ENCODE data around the gene MMP11.
"Not testable (repeated sequence)": the region's sequence is repeated elsewhere in the genome, so short reads cannot be mapped to it uniquely, and the experiment has no call there.

MMP11 gene

GRCh38 chr22:23772649-23773473 is at the start of gene MMP11:
Gene MMP11, plus strand, starts transcription at chr22:23772849. Its CDS starts 22 bp downstream, at chr22:23772871.
- in situ Hi-C loops (cut with MboI; ENCODE audit: low sequenced_read_pairs) = no loop called here

GRCh38 chr22:23728108-23728507 is 44.5 kb upstream of the MMP11 start:
- in situ Hi-C loops (cut with MboI; ENCODE audit: low sequenced_read_pairs) = not testable (repeated sequence)

- in situ Hi-C loops (cut with MboI; ENCODE audit: low sequenced_read_pairs) = no loop called here
These were observed 35.0 kb upstream of the MMP11 start for GRCh38 chr22:23737696-23738095.

- in situ Hi-C loops (cut with MboI; ENCODE audit: low sequenced_read_pairs) = no loop called here
These were observed 30.0 kb upstream of the MMP11 start for GRCh38 chr22:23742505-23743264.

GRCh38 chr22:23743303-23743705 is 29.3 kb upstream of the MMP11 start:
- in situ Hi-C loops (cut with MboI; ENCODE audit: low sequenced_read_pairs) = no loop called here

- in situ Hi-C loops (cut with MboI; ENCODE audit: low sequenced_read_pairs) = no loop called here
These were observed 28.6 kb upstream of the MMP11 start for GRCh38 chr22:23744001-23744400.

GRCh38 chr22:23744485-23744884 is 28.2 kb upstream of the MMP11 start:
- in situ Hi-C loops (cut with MboI; ENCODE audit: low sequenced_read_pairs) = no loop called here

GRCh38 chr22:23745791-23746190 is 26.9 kb upstream of the MMP11 start:
- in situ Hi-C loops (cut with MboI; ENCODE audit: low sequenced_read_pairs) = no loop called here

GRCh38 chr22:23749841-23750301 is 22.8 kb upstream of the MMP11 start:
- in situ Hi-C loops (cut with MboI; ENCODE audit: low sequenced_read_pairs) = no loop called here

GRCh38 chr22:23750367-23750713 is 22.3 kb upstream of the MMP11 start:
- in situ Hi-C loops (cut with MboI; ENCODE audit: low sequenced_read_pairs) = no loop called here

- in situ Hi-C loops (cut with MboI; ENCODE audit: low sequenced_read_pairs) = no loop called here
These were observed 21.8 kb upstream of the MMP11 start, which contains the start of gene ZNF70 for GRCh38 chr22:23750714-23751440. Gene ZNF70, minus strand, starts transcription at chr22:23751112. Its CDS starts 5,972 bp downstream, at chr22:23745140.

- in situ Hi-C loops (cut with MboI; ENCODE audit: low sequenced_read_pairs) = no loop called here
These were observed 21.1 kb upstream of the MMP11 start for GRCh38 chr22:23751441-23751996.

GRCh38 chr22:23752090-23752691 is 20.5 kb upstream of the MMP11 start:
- in situ Hi-C loops (cut with MboI; ENCODE audit: low sequenced_read_pairs) = no loop called here

- in situ Hi-C loops (cut with MboI; ENCODE audit: low sequenced_read_pairs) = no loop called here
These were observed 19.9 kb upstream of the MMP11 start for GRCh38 chr22:23752750-23753149.

GRCh38 chr22:23753385-23753784 is 19.3 kb upstream of the MMP11 start:
- in situ Hi-C loops (cut with MboI; ENCODE audit: low sequenced_read_pairs) = no loop called here

- in situ Hi-C loops (cut with MboI; ENCODE audit: low sequenced_read_pairs) = no loop called here
These were observed 18.3 kb upstream of the MMP11 start, which contains the start of gene VPREB3 for GRCh38 chr22:23754220-23754919. Gene VPREB3, minus strand, starts transcription at chr22:23754425. Its CDS starts 62 bp downstream, at chr22:23754363.

- in situ Hi-C loops (cut with MboI; ENCODE audit: low sequenced_read_pairs) = no loop called here
These were observed 17.5 kb upstream of the MMP11 start for GRCh38 chr22:23754980-23755636.

GRCh38 chr22:23755711-23756110 is 16.9 kb upstream of the MMP11 start:
- in situ Hi-C loops (cut with MboI; ENCODE audit: low sequenced_read_pairs) = no loop called here

GRCh38 chr22:23756891-23757290 is 15.8 kb upstream of the MMP11 start:
- in situ Hi-C loops (cut with MboI; ENCODE audit: low sequenced_read_pairs) = no loop called here
